Measurements from ENCODE around the gene SMYD3.

The SMYD3 gene

DNA sequence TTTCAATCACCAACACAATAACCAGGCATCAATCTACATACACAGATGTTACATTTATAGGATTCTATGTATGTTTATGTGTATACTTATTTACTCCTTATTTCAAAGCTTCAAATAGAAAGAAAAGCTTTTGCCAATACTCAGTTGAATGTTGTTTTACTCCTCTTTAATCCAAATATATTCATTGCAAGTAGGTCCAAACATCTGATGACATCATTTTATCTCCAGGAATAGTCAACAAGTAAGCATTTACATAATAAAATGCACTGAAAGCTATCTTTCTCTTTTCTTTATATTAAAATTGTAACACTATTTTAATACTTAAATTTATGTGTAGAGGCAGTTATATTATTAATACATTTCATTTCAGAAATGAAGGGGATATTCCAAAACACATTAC is 380.5 kb downstream of the SMYD3 start:
- H3K27me3 ChIP-seq (ENCODE audit: control insufficient read depth, low read length) = no peaks in the 10 kb centered on the region
- no peaks in the 10 kb centered on the region for H3K9me2 ChIP-seq (replicated peaks; ENCODE audit: control insufficient read depth, low read length)
- H3K27ac ChIP-seq (ENCODE audit: low read depth, low read length) = no peak overlapping the region
- H3K4me2 ChIP-seq (ENCODE audit: low read length) = no peak overlapping the region
- no peak overlapping the region for H3K4me3 ChIP-seq (ENCODE audit: low read length)
- H3F3A ChIP-seq (ENCODE audit: control insufficient read depth, insufficient read depth) = no peaks in the 10 kb centered on the region
- no peaks in the 10 kb centered on the region for H4K20me1 ChIP-seq (ENCODE audit: control insufficient read depth, insufficient read depth, low read depth, low read length)
- no peaks in the 10 kb centered on the region for H3K4me1 ChIP-seq (ENCODE audit: control insufficient read depth, low read length)
- no peaks in the 10 kb centered on the region for H3K9me3 ChIP-seq (ENCODE audit: control insufficient read depth, insufficient read depth, low read length)
- no peaks in the 10 kb centered on the region for H3K79me2 ChIP-seq (ENCODE audit: control insufficient read depth, low read length)
- H3K36me3 ChIP-seq (ENCODE audit: control insufficient read depth, low read length) = no peaks in the 10 kb centered on the region
- TF ChIP-seq EZH2phosphoT487 (IDR thresholded peaks at IDR 0.05; ENCODE audit: borderline replicate concordance, low read length) = no peak
- TF ChIP-seq, protein P1, sequence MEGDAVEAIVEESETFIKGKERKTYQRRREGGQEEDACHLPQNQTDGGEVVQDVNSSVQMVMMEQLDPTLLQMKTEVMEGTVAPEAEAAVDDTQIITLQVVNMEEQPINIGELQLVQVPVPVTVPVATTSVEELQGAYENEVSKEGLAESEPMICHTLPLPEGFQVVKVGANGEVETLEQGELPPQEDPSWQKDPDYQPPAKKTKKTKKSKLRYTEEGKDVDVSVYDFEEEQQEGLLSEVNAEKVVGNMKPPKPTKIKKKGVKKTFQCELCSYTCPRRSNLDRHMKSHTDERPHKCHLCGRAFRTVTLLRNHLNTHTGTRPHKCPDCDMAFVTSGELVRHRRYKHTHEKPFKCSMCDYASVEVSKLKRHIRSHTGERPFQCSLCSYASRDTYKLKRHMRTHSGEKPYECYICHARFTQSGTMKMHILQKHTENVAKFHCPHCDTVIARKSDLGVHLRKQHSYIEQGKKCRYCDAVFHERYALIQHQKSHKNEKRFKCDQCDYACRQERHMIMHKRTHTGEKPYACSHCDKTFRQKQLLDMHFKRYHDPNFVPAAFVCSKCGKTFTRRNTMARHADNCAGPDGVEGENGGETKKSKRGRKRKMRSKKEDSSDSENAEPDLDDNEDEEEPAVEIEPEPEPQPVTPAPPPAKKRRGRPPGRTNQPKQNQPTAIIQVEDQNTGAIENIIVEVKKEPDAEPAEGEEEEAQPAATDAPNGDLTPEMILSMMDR (IDR thresholded peaks at IDR 0.05; ENCODE audit: low read depth, low read length, poor library complexity, severe bottlenecking) = no peak

DNA sequence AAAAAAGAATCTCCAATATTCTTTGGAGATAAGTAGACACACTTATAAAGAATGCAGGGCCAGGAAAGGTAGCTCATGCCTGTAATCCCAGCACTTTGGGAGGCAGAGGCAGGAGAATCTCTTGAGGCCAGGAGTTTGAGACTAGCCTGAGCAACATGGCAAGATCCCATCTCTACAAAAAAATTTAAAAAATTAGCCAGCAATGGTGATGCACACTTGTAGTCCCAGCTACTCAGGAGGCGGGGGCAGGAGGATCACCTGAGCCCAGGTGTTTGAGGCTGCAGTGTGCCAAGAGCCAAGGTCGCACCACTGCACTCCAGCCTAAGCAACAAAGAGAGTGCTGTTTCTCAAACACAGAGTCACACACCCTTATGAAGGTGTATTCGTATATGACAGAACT is 385.0 kb downstream of the SMYD3 start:
- Histone ChIP-seq H3K9me3 (ENCODE audit: control insufficient read depth, insufficient read depth, low read length) (no peaks in the 10 kb centered on the region), H3K79me2 (ENCODE audit: control insufficient read depth, low read length) (no peaks in the 10 kb centered on the region), H3K36me3 (ENCODE audit: control insufficient read depth, low read length) (no peaks in the 10 kb centered on the region), H3F3A (ENCODE audit: control insufficient read depth, insufficient read depth) (0 out of 2 replicates have a peak, but pooled peaks cover 3% of the 10 kb centered on the region), H3K4me3 (ENCODE audit: low read length) (no peak overlapping the region), H3K27me3 (ENCODE audit: control insufficient read depth, low read length) (no peaks in the 10 kb centered on the region), H3K4me2 (ENCODE audit: low read length) (no peak overlapping the region), H4K20me1 (ENCODE audit: control insufficient read depth, insufficient read depth, low read depth, low read length) (no peaks in the 10 kb centered on the region), H3K27ac (ENCODE audit: low read depth, low read length) (no peak overlapping the region), H3K9me2 (replicated peaks; ENCODE audit: control insufficient read depth, low read length) (no peaks in the 10 kb centered on the region), H3K4me1 (ENCODE audit: control insufficient read depth, low read length) (peaks cover 9% of the 10 kb centered on the region)
- TF ChIP-seq, protein P1 (IDR thresholded peaks at IDR 0.05; ENCODE audit: low read depth, low read length, poor library complexity, severe bottlenecking) = no peak
- TF ChIP-seq EZH2phosphoT487 (IDR thresholded peaks at IDR 0.05; ENCODE audit: borderline replicate concordance, low read length) = no peak

- Histone ChIP-seq H3K9me2 (replicated peaks; ENCODE audit: control insufficient read depth, low read length) (no peaks in the 10 kb centered on the region), H3F3A (ENCODE audit: control insufficient read depth, insufficient read depth) (0 out of 2 replicates have a peak, but pooled peaks cover 3% of the 10 kb centered on the region), H3K9me3 (ENCODE audit: control insufficient read depth, insufficient read depth, low read length) (no peaks in the 10 kb centered on the region), H3K27ac (ENCODE audit: low read depth, low read length) (no peak overlapping the region), H3K36me3 (ENCODE audit: control insufficient read depth, low read length) (no peaks in the 10 kb centered on the region), H3K4me2 (ENCODE audit: low read length) (no peak overlapping the region), H3K4me1 (ENCODE audit: control insufficient read depth, low read length) (peaks cover 15% of the 10 kb centered on the region), H3K79me2 (ENCODE audit: control insufficient read depth, low read length) (no peaks in the 10 kb centered on the region), H3K27me3 (ENCODE audit: control insufficient read depth, low read length) (no peaks in the 10 kb centered on the region), H4K20me1 (ENCODE audit: control insufficient read depth, insufficient read depth, low read depth, low read length) (no peaks in the 10 kb centered on the region), H3K4me3 (ENCODE audit: low read length) (no peak overlapping the region)
- TF ChIP-seq EZH2phosphoT487 (IDR thresholded peaks at IDR 0.05; ENCODE audit: borderline replicate concordance, low read length) = no peak
- TF ChIP-seq, protein P1 (IDR thresholded peaks at IDR 0.05; ENCODE audit: low read depth, low read length, poor library complexity, severe bottlenecking) = no peak
These were observed 385.5 kb downstream of the SMYD3 start for GRCh38 chr1:246121533-246121932.

All from DOHH2 (cell line).